HepG2 (cell line): ENCODE results near the gene SLC2A13. TPM values are rescaled to one million over a fixed set of nuclear protein-coding genes. Genes with fewer than 3 reads are reported as not detected.

Source experiments
- AKAP8 ChIP-seq: sonication (generic); formaldehyde crosslinking; IDR thresholded peaks from 2 replicates; pipeline ENCODE4 v1.5.1; 2020; ENCODE audit warnings: mild to moderate bottlenecking, missing genetic modification reagents
- ARNT2 ChIP-seq: sonication (generic); formaldehyde crosslinking; IDR thresholded peaks from 2 replicates; pipeline ENCODE4 v1.8.0; 2022; ENCODE audit warnings: mild to moderate bottlenecking, low read depth, missing genetic modification reagents, moderate library complexity
- DPF2 ChIP-seq: sonication (generic); formaldehyde crosslinking; IDR thresholded peaks from 2 replicates; pipeline ENCODE4 v1.4.0; 2020; ENCODE audit warnings: mild to moderate bottlenecking, low read depth, missing genetic modification reagents, borderline replicate concordance
- ELF3 ChIP-seq: IDR thresholded peaks from 2 replicates; pipeline ENCODE4 v1.6.1; 2016; ENCODE audit warnings: missing genetic modification reagents, missing compliant biosample characterization
- ISX ChIP-seq: sonication (generic); formaldehyde crosslinking; conservative IDR thresholded peaks from 2 replicates; pipeline ENCODE4 v1.5.0; 2020; ENCODE audit warnings: missing genetic modification reagents
- KDM3A ChIP-seq: IDR thresholded peaks from 2 replicates; pipeline ENCODE4 v1.6.1; 2018; ENCODE audit warnings: low read depth, missing compliant biosample characterization
- MXD4 ChIP-seq: IDR thresholded peaks from 2 replicates; pipeline ENCODE4 v1.6.1; 2016; ENCODE audit warnings: mild to moderate bottlenecking, missing biosample characterization, missing genetic modification reagents
- PHF20 ChIP-seq: sonication (generic); formaldehyde crosslinking; IDR thresholded peaks from 2 replicates; pipeline ENCODE4 v1.5.0; 2020; ENCODE audit warnings: mild to moderate bottlenecking, missing genetic modification reagents
- RXRA ChIP-seq: sonication (generic); formaldehyde crosslinking; IDR thresholded peaks from 2 replicates; pipeline ENCODE4 v1.5.1; 2020; ENCODE audit warnings: missing genetic modification reagents
- SMAD3 ChIP-seq: sonication (generic); formaldehyde crosslinking; IDR thresholded peaks from 2 replicates; pipeline ENCODE4 v1.4.0; 2020; ENCODE audit warnings: missing genetic modification reagents
- SRSF1 ChIP-seq: fragments of 200-400 bp; formaldehyde crosslinking; optimal IDR thresholded peaks from 2 replicates; pipeline ENCODE3; 2017; ENCODE audit warnings: mild to moderate bottlenecking, low read depth, low read length, moderate library complexity
- THAP7 ChIP-seq: sonication (generic); formaldehyde crosslinking; IDR thresholded peaks from 2 replicates; pipeline ENCODE4 v1.8.1; 2023; ENCODE audit warnings: mild to moderate bottlenecking, missing genetic modification reagents
- THAP8 ChIP-seq: sonication (generic); formaldehyde crosslinking; IDR thresholded peaks from 2 replicates; pipeline ENCODE4 v1.5.1; 2020; ENCODE audit warnings: missing genetic modification reagents, mild to moderate bottlenecking, borderline replicate concordance
- ZKSCAN8 ChIP-seq: IDR thresholded peaks from 2 replicates; pipeline ENCODE4 v1.6.1; 2016; ENCODE audit warnings: borderline replicate concordance, missing genetic modification reagents, missing compliant biosample characterization
- ZNF101 ChIP-seq: sonication (generic); formaldehyde crosslinking; IDR thresholded peaks from 2 replicates; pipeline ENCODE4 v1.4.0; 2020; ENCODE audit warnings: mild to moderate bottlenecking, low read depth, missing genetic modification reagents, borderline replicate concordance
- ZNF12 ChIP-seq: sonication (generic); formaldehyde crosslinking; IDR thresholded peaks from 2 replicates; pipeline ENCODE4 v1.5.0; 2020; ENCODE audit warnings: missing genetic modification reagents
- ZNF180 ChIP-seq: sonication (generic); formaldehyde crosslinking; IDR thresholded peaks from 2 replicates; pipeline ENCODE4 v1.4.0; 2020; ENCODE audit warnings: low read depth, missing genetic modification reagents, borderline replicate concordance
- ZNF280B ChIP-seq: sonication (generic); formaldehyde crosslinking; IDR thresholded peaks from 2 replicates; pipeline ENCODE4 v1.5.0; 2020; ENCODE audit warnings: missing genetic modification reagents, mild to moderate bottlenecking, borderline replicate concordance
- ZNF333 ChIP-seq: sonication (generic); formaldehyde crosslinking; IDR thresholded peaks from 2 replicates; pipeline ENCODE4 v1.4.0; 2020; ENCODE audit warnings: mild to moderate bottlenecking, missing genetic modification reagents, borderline replicate concordance
- ZNF33B ChIP-seq: sonication (generic); formaldehyde crosslinking; IDR thresholded peaks from 2 replicates; pipeline ENCODE4 v1.5.1; 2020; ENCODE audit warnings: mild to moderate bottlenecking, missing genetic modification reagents
- ZNF34 ChIP-seq: sonication (generic); formaldehyde crosslinking; IDR thresholded peaks from 2 replicates; pipeline ENCODE4 v1.4.0; 2020; ENCODE audit warnings: mild to moderate bottlenecking, missing genetic modification reagents, borderline replicate concordance
- ZNF382 ChIP-seq: sonication (generic); formaldehyde crosslinking; IDR thresholded peaks from 2 replicates; pipeline ENCODE4 v1.5.0; 2020; ENCODE audit warnings: missing genetic modification reagents, mild to moderate bottlenecking, borderline replicate concordance
- ZNF496 ChIP-seq: sonication (generic); formaldehyde crosslinking; IDR thresholded peaks from 2 replicates; pipeline ENCODE4 v1.8.1; 2023; ENCODE audit warnings: mild to moderate bottlenecking, moderate library complexity, missing genetic modification reagents; ENCODE audit not compliant: insufficient replicate concordance
- ZNF549 ChIP-seq: sonication (generic); formaldehyde crosslinking; IDR thresholded peaks from 2 replicates; pipeline ENCODE4 v1.5.0; 2020; ENCODE audit warnings: missing genetic modification reagents
- ZNF614 ChIP-seq: IDR thresholded peaks from 2 replicates; pipeline ENCODE4 v1.6.1; 2018; ENCODE audit warnings: missing biosample characterization, missing genetic modification reagents, inconsistent platforms, borderline replicate concordance
- ZNF746 ChIP-seq: sonication (generic); formaldehyde crosslinking; IDR thresholded peaks from 2 replicates; pipeline ENCODE4 v1.8.0; 2022; ENCODE audit warnings: mild to moderate bottlenecking, missing genetic modification reagents
- ZNF781 ChIP-seq: sonication (generic); formaldehyde crosslinking; IDR thresholded peaks from 2 replicates; pipeline ENCODE4 v1.5.1; 2020; ENCODE audit warnings: borderline replicate concordance, mild to moderate bottlenecking, missing genetic modification reagents; ENCODE audit errors: not compliant biosample characterization
- ZNF879 ChIP-seq: sonication (generic); formaldehyde crosslinking; IDR thresholded peaks from 2 replicates; pipeline ENCODE4 v1.8.1; 2023; ENCODE audit warnings: missing genetic modification reagents
- polyA plus RNA-seq, 8 experiments: library from polyadenylated mRNA; depleted of rRNA in 3 of 8; stranded (reverse) in 7 of 8; unstranded in 1 of 8; fragments of >200 nt; fragmentation: Illumina TruSeq in 4 of 8; extraction: Trizol in 4 of 8; gene quantifications; 2 replicates each; pipeline versions ENCODE4 v1.2.1 to v1.2.3, GENCODE V29; 2011 to 2016; ENCODE audit warnings: low read depth in 4 of 8, missing spikeins in 1 of 8, mixed read lengths in 1 of 8; ENCODE audit not compliant: insufficient read depth in 1 of 8
- total RNA-seq, 5 experiments: library from RNA; depleted of rRNA; stranded (reverse); fragments of >200 nt; fragmentation: Illumina TruSeq; extraction: Trizol; gene quantifications; 2 replicates each; pipeline ENCODE4 v1.2.3, GENCODE V29; 2016; ENCODE audit warnings: low read depth in 1 of 5

SLC2A13 gene
- total and polyA plus RNA-seq, 2 of the 13 experiments (the other 11 are each of a cell fraction or from before 2014, with no cell fraction given): 5.5 to 6.0 TPM

- TF ChIP-seq ZNF333 (CRISPR knock-in tag): 0 out of 2 replicates have a peak, but pooled peaks have one; percentile 31
- no peak for TF ChIP-seq ZNF549 (CRISPR knock-in tag)
- TF ChIP-seq PHF20: no peak
- TF ChIP-seq ZNF879: no peak
- no peak for TF ChIP-seq ZNF280B
- TF ChIP-seq ARNT2 (CRISPR knock-in tag): 0 out of 2 replicates have a peak, but pooled peaks have one; percentile 17
- TF ChIP-seq THAP8 (CRISPR knock-in tag): no peak
- TF ChIP-seq KDM3A (CRISPR knock-in tag): no peak
- TF ChIP-seq MXD4: no peak
- TF ChIP-seq DPF2 (CRISPR knock-in tag): no peak
- no peak for TF ChIP-seq ZNF180 (CRISPR knock-in tag)
- TF ChIP-seq ZNF781: no peak
- TF ChIP-seq ELF3 (CRISPR knock-in tag): 0 out of 2 replicates have a peak, but pooled peaks have one; percentile 26
- no peak for TF ChIP-seq ZNF101 (CRISPR knock-in tag)
- TF ChIP-seq SMAD3 (CRISPR knock-in tag): no peak
- no peak; the same call in 1 of the 2 replicates for TF ChIP-seq ISX (CRISPR knock-in tag)
- TF ChIP-seq ZNF33B (CRISPR knock-in tag): no peak
- TF ChIP-seq SRSF1: no peak
- TF ChIP-seq ZNF496 (CRISPR knock-in tag): no peak
- TF ChIP-seq ZNF382 (CRISPR knock-in tag): no peak
- no peak for TF ChIP-seq ZNF614 (CRISPR knock-in tag)
- TF ChIP-seq ZNF746 (CRISPR knock-in tag): no peak
- no peak for TF ChIP-seq ZNF12 (CRISPR knock-in tag)
- no peak for TF ChIP-seq ZKSCAN8 (CRISPR knock-in tag)
- no peak for TF ChIP-seq RXRA (CRISPR knock-in tag)
- no peak for TF ChIP-seq THAP7 (CRISPR knock-in tag)
- TF ChIP-seq AKAP8 (CRISPR knock-in tag): no peak
- no peak for TF ChIP-seq ZNF34 (CRISPR knock-in tag)
Measured at GRCh38 chr12:40105515-40106201, at the start of gene SLC2A13 (continued).
